GM21367 (cell line): ENCODE data around the gene CDH20.

Experiments
- ATAC-seq: cut with Tn5 transposase; IDR thresholded peaks from one replicate; pipeline ENCODE4 v1.9.1; 2021; ENCODE audit not compliant: unreplicated experiment

CDH20 gene

GRCh38 chr18:61572084-61572655 lies 238.9 kb downstream of the CDH20 start:
- no peak for ATAC-seq

GRCh38 chr18:61572871-61573270 lies 239.6 kb downstream of the CDH20 start:
- ATAC-seq, result no peak

DNA sequence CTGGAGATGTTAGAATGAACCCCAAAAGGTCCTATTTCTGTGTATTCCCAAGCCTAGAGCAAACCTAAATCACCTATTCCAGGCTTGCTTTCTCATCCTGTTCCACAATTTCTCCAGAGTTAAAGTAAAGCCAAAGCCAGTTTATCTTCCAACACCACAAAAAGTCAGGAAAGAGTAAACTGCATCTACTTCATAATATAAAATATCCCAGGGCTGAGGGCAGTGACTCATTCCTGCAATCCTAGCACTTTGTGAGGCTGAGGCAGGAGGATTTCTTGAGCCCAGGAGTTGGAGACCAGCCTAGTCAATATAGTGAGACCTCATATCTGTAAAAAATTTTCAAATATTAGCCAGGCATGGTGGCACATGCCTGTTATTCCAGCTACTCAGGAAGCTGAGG lies 241.4 kb downstream of the CDH20 start:
- ATAC-seq, result no peak

- ATAC-seq, result no peak
These were observed 242.2 kb downstream of the CDH20 start for GRCh38 chr18:61575419-61575818.

GRCh38 chr18:61578846-61579245 lies 245.6 kb downstream of the CDH20 start:
- no peak for ATAC-seq

- no peak for ATAC-seq
These were observed 246.4 kb downstream of the CDH20 start for GRCh38 chr18:61579581-61579980.

DNA sequence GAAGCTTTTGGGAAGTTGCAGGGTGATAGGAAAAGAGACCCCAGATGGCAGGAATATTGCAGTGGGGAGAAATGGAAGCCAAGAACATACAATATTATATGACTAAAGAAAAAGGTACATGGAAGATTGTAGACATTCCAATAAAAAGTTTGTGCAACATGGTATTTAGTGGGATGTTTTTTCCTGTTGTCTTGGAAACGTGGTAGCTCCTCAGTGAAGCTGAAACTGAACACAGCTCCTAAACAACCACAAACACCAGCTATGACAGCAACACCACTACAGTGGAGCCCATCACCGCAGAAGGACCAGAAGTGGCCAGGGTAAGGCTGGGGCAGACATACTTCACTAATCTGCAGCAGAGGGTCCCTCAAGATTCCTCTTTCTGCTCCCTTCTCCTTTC lies 246.8 kb downstream of the CDH20 start:
- no peak for ATAC-seq

GRCh38 chr18:61581578-61582201 lies 248.5 kb downstream of the CDH20 start:
- peak; percentile 88 for ATAC-seq

DNA sequence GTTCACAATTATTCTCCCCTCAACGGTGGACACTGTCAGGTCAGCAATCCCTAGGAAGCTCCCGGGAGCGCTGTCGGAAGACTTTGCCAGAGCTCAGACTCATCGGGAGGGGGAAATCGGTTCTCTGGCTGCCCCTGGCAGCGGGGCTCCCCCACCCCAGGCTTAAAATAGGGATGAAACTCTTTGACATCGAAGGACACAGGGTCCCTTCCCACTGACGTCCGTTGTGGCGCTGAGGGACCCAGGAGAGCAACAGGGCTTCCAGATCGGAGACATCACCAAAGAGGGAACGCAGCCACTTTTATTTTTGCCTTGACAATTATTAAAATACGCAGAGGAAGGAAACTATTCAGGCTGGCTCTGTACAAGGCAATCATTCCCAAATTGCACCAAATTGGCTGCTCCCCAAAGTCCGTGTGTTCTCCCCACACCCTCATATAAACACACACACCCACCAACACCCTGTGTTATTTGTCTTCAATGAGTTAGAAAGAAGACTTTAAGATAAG lies 249.0 kb downstream of the CDH20 start:
- no peak for ATAC-seq

DNA sequence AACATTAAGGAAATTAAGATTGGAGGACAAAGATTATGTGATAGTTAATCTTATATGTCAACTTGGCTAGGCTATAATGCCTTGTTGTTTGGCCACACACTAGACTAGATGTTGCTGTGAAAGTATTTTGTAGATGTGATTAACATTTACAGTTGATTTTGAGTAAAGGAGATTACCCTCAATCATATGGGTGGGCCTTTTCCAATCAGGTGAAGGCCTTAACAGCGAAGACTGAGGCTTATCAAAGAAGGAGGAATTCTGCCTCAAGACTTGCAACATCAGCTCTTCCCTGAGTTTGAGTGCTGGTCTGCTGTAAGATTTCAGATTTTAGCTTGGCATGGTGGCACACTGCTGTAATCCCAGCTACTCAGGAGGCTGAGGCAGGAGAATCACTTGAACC lies 250.3 kb downstream of the CDH20 start:
- no peak for ATAC-seq

GRCh38 chr18:61587865-61588264 lies 254.6 kb downstream of the CDH20 start:
- ATAC-seq, result no peak

- no peak for ATAC-seq
These were observed 256.0 kb downstream of the CDH20 start for GRCh38 chr18:61589053-61589723.

DNA sequence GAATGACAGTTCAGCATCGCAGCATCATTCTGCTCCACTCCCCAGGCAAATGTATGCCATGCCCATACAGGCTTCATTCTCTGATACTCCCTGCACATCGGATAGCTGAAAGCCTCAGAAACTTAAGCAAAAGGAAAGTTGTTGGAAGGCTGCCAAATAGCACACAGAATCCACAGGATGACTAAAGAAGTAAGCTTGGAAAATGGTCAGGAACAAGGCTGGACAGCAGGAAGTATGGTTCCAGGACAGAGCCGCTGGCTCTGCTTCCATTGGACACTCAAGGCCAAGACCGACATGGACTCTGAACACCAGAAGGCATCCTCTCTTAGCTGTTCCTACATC lies 256.5 kb downstream of the CDH20 start:
- ATAC-seq, result no peak

GRCh38 chr18:61591253-61591652 lies 258.0 kb downstream of the CDH20 start:
- no peak for ATAC-seq

GRCh38 chr18:61595615-61596251 lies 262.5 kb downstream of the CDH20 start:
- ATAC-seq, result no peak

- no peak for ATAC-seq
These were observed 263.1 kb downstream of the CDH20 start for GRCh38 chr18:61596296-61596695.

GRCh38 chr18:61597316-61597715 lies 264.1 kb downstream of the CDH20 start:
- no peak for ATAC-seq

GRCh38 chr18:61600422-61600821 lies 267.2 kb downstream of the CDH20 start:
- ATAC-seq, result no peak

- ATAC-seq, result no peak
These were observed 269.6 kb downstream of the CDH20 start for GRCh38 chr18:61602836-61603235.
